K562 (cell line): ENCODE results near the gene PSMD8. TPM values are rescaled to one million over a fixed set of nuclear protein-coding genes. Genes with fewer than 3 reads are reported as not detected.

Experiments
- ARNT ChIP-seq, 2 experiments: fragments of 450-650 bp; IDR thresholded peaks; 2 replicates each; pipeline ENCODE4 v1.6.1; 2016; ENCODE audit warnings: mild to moderate bottlenecking in 1 of 2
- BHLHE40 ChIP-seq: IDR thresholded peaks from 2 replicates; pipeline ENCODE4 v1.6.1; 2011; ENCODE audit warnings: low read length, improper control_type of control experiment
- CBX2 ChIP-seq: fragments of 200-600 bp; sonication (generic); IDR thresholded peaks from one replicate; pipeline ENCODE4 v1.6.1; 2012; ENCODE audit warnings: mild to moderate bottlenecking, low read length, inconsistent platforms; ENCODE audit not compliant: insufficient read depth, poor library complexity, severe bottlenecking
- CREM ChIP-seq: IDR thresholded peaks from 2 replicates; pipeline ENCODE4 v1.6.1; 2014; ENCODE audit warnings: antibody characterized with exemption, low read depth
- DPF2 ChIP-seq: fragments of 450-650 bp; IDR thresholded peaks from 2 replicates; pipeline ENCODE4 v1.6.1; 2016
- EP300 ChIP-seq: IDR thresholded peaks from 2 replicates; pipeline ENCODE4 v1.6.1; 2012; ENCODE audit warnings: low read length, improper control_type of control experiment
- HBP1 ChIP-seq: fragments of 450-650 bp; formaldehyde crosslinking; IDR thresholded peaks from 2 replicates; pipeline ENCODE4 v1.4.0; 2022; ENCODE audit warnings: missing genetic modification characterization
- HNRNPLL ChIP-seq: fragments of 200-400 bp; formaldehyde crosslinking; IDR thresholded peaks from 2 replicates; pipeline ENCODE4 v1.6.1; 2017; ENCODE audit warnings: low read length, low read depth, mild to moderate bottlenecking; ENCODE audit not compliant: poor library complexity, severe bottlenecking
- MTF1 ChIP-seq: fragments of 250-450 bp; sonication (Bioruptor Pico); IDR thresholded peaks from 2 replicates; pipeline ENCODE4 v1.9.0; 2021; ENCODE audit warnings: moderate library complexity, mild to moderate bottlenecking, inconsistent platforms, borderline replicate concordance
- NFIC ChIP-seq: fragments of 450-650 bp; IDR thresholded peaks from 2 replicates; pipeline ENCODE4 v1.6.1; 2017; ENCODE audit warnings: mild to moderate bottlenecking, inconsistent platforms
- POLR2G ChIP-seq: fragments of 200-400 bp; formaldehyde crosslinking; IDR thresholded peaks from 2 replicates; pipeline ENCODE4 v1.6.1; 2017; ENCODE audit warnings: low read depth, mild to moderate bottlenecking, antibody characterized with exemption, low read length, moderate library complexity
- PTBP1 ChIP-seq: fragments of 200-400 bp; formaldehyde crosslinking; IDR thresholded peaks from 2 replicates; pipeline ENCODE4 v1.6.1; 2017; ENCODE audit warnings: low read depth, low read length
- PTRF ChIP-seq: fragments of 450-650 bp; IDR thresholded peaks from 2 replicates; pipeline ENCODE4 v1.6.1; 2016; ENCODE audit warnings: mild to moderate bottlenecking, missing genetic modification characterization, missing compliant biosample characterization
- RBM22 ChIP-seq: fragments of 200-400 bp; formaldehyde crosslinking; IDR thresholded peaks from 2 replicates; pipeline ENCODE4 v1.6.1; 2018; ENCODE audit warnings: low read length, low read depth; ENCODE audit not compliant: poor library complexity, severe bottlenecking
- RFX5 ChIP-seq: IDR thresholded peaks from 2 replicates; pipeline ENCODE4 v1.6.1; 2011; ENCODE audit warnings: low read depth, mild to moderate bottlenecking, improper control_type of control experiment, low read length
- RFX7 ChIP-seq: fragments of 250-450 bp; sonication (Bioruptor Pico); IDR thresholded peaks from 2 replicates; pipeline ENCODE4 v1.5.1; 2021; ENCODE audit warnings: mild to moderate bottlenecking
- SMARCB1 ChIP-seq: IDR thresholded peaks from 2 replicates; pipeline ENCODE4 v1.6.1; 2011; ENCODE audit warnings: improper control_type of control experiment, low read depth; ENCODE audit not compliant: insufficient read length
- SNAPC5 ChIP-seq: fragments of 250-450 bp; sonication (Bioruptor Pico); IDR thresholded peaks from 2 replicates; pipeline ENCODE4 v1.8.0; 2021; ENCODE audit warnings: moderate library complexity, mild to moderate bottlenecking, inconsistent platforms
- TAF15 ChIP-seq: fragments of 200-400 bp; formaldehyde crosslinking; IDR thresholded peaks from 2 replicates; pipeline ENCODE4 v1.6.1; 2017; ENCODE audit warnings: mild to moderate bottlenecking, low read depth, low read length, moderate library complexity
- TBL1XR1 ChIP-seq, 2 experiments: IDR thresholded peaks; 2 replicates each; pipeline ENCODE4 v1.6.1; 2012; ENCODE audit warnings: improper control_type of control experiment in 2 of 2, low read length in 2 of 2, mild to moderate bottlenecking in 1 of 2
- U2AF2 ChIP-seq: fragments of 200-400 bp; formaldehyde crosslinking; optimal IDR thresholded peaks from 2 replicates; pipeline ENCODE3; 2017; ENCODE audit warnings: low read depth, mild to moderate bottlenecking, low read length
- ZC3H4 ChIP-seq: sonication (generic); formaldehyde crosslinking; IDR thresholded peaks from 2 replicates; pipeline ENCODE4 v1.9.0; 2021; ENCODE audit warnings: missing genetic modification reagents, borderline replicate concordance
- ZKSCAN8 ChIP-seq: fragments of 200-800 bp; sonication (Bioruptor generic); IDR thresholded peaks from 2 replicates; pipeline ENCODE4 v1.6.1; 2016; ENCODE audit warnings: missing genetic modification characterization, missing compliant biosample characterization
- ZNF707 ChIP-seq: fragments of 250-450 bp; sonication (Bioruptor Pico); conservative IDR thresholded peaks from 2 replicates; pipeline ENCODE4 v1.8.0; 2022; ENCODE audit warnings: inconsistent platforms, mild to moderate bottlenecking, moderate library complexity
- polyA plus RNA-seq, 8 experiments: library from polyadenylated mRNA; depleted of rRNA in 4 of 8; stranded (reverse) in 5 of 8; unstranded in 3 of 8; fragments of >200 nt; fragmentation: Nextera tagmentation in 2 of 8; fragmentation: Illumina TruSeq in 1 of 8; extraction: Ambion mirVana in 2 of 8; extraction: Trizol in 1 of 8; gene quantifications; 2 replicates each; pipeline versions ENCODE4 v1.2.1 to v1.2.3, GENCODE V29; 2011 to 2014; ENCODE audit warnings: inconsistent platforms in 1 of 8, missing spikeins in 1 of 8
- total RNA-seq, 7 experiments: library from RNA; depleted of rRNA in 6 of 7; stranded (reverse); fragments of >200 nt in 6 of 7; fragmentation: Illumina TruSeq in 2 of 7; extraction: Trizol in 2 of 7; gene quantifications; 2 replicates each; pipeline versions ENCODE4 v1.2.1 to v1.2.3, GENCODE V29; 2011 to 2021; ENCODE audit warnings: low replicate concordance in 1 of 7
- TF ChIP-seq, protein P1 (sequence below): fragments of 250-450 bp; sonication (Bioruptor Pico); IDR thresholded peaks from 2 replicates; pipeline ENCODE4 v1.9.0; 2021; ENCODE audit warnings: mild to moderate bottlenecking, inconsistent platforms
- TF ChIP-seq, protein P2 (sequence below): fragments of 450-650 bp; IDR thresholded peaks from 2 replicates; pipeline ENCODE4 v1.6.1; 2016; ENCODE audit warnings: antibody characterized with exemption

Gene PSMD8
- total and polyA plus RNA-seq, 9 of the 15 experiments (the other 6 are each of a cell fraction or from before 2014, with no cell fraction given), result 130 to 583 (median 315) TPM

GRCh38 chr19:38433268-38433733 is 58.9 kb downstream of the PSMD8 start, which contains the start of gene RYR1 (continued):
- TF ChIP-seq, protein P1, sequence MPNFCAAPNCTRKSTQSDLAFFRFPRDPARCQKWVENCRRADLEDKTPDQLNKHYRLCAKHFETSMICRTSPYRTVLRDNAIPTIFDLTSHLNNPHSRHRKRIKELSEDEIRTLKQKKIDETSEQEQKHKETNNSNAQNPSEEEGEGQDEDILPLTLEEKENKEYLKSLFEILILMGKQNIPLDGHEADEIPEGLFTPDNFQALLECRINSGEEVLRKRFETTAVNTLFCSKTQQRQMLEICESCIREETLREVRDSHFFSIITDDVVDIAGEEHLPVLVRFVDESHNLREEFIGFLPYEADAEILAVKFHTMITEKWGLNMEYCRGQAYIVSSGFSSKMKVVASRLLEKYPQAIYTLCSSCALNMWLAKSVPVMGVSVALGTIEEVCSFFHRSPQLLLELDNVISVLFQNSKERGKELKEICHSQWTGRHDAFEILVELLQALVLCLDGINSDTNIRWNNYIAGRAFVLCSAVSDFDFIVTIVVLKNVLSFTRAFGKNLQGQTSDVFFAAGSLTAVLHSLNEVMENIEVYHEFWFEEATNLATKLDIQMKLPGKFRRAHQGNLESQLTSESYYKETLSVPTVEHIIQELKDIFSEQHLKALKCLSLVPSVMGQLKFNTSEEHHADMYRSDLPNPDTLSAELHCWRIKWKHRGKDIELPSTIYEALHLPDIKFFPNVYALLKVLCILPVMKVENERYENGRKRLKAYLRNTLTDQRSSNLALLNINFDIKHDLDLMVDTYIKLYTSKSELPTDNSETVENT (CRISPR knock-in tag), result no peak
- TF ChIP-seq ARNT (IDR thresholded peaks at IDR 0.05), result 0 out of 4 replicates have a peak, but pooled peaks of 1 of the 2 experiments have one; percentile 46
- TF ChIP-seq TAF15, result no peak
- TF ChIP-seq PTRF (tag), result no peak
- no peak for TF ChIP-seq ZC3H4 (CRISPR knock-in tag)
- no peak for TF ChIP-seq RFX7 (CRISPR knock-in tag)
- TF ChIP-seq BHLHE40, result 0 out of 2 replicates have a peak, but pooled peaks have one; percentile 7
- TF ChIP-seq CBX2, result no peak
- TF ChIP-seq, protein P2, sequence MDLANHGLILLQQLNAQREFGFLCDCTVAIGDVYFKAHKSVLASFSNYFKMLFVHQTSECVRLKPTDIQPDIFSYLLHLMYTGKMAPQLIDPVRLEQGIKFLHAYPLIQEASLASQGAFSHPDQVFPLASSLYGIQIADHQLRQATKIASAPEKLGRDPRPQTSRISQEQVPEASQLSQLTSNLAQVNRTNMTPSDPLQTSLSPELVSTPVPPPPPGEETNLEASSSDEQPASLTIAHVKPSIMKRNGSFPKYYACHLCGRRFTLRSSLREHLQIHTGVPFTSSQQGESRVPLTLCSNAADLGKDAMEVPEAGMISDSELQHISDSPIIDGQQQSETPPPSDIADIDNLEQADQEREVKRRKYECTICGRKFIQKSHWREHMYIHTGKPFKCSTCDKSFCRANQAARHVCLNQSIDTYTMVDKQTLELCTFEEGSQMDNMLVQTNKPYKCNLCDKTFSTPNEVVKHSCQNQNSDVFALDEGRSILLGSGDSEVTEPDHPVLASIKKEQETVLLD, result no peak
- TF ChIP-seq HBP1 (CRISPR knock-in tag), result no peak
- TF ChIP-seq MTF1 (CRISPR knock-in tag), result no peak
- TF ChIP-seq PTBP1, result peak; percentile 83; the same call in 1 of the 2 replicates
- no peak for TF ChIP-seq EP300
- TF ChIP-seq POLR2G, result peak; percentile 60
- TF ChIP-seq NFIC, result peak; percentile 33; the same call in 1 of the 2 replicates
- TF ChIP-seq CREM, result peak; percentile 39
- no peak for TF ChIP-seq TBL1XR1 (IDR thresholded peaks at IDR 0.05; ENCODE audit: low read length in 2 of 2)
- TF ChIP-seq SMARCB1, result no peak
- no peak for TF ChIP-seq ZKSCAN8 (CRISPR knock-in tag)
- TF ChIP-seq ZNF707, result no peak
- TF ChIP-seq SNAPC5 (CRISPR knock-in tag), result no peak
- TF ChIP-seq HNRNPLL, result peak; percentile 67
- peak; percentile 44 for TF ChIP-seq DPF2
- TF ChIP-seq RFX5, result no peak
- no peak for TF ChIP-seq RBM22
- TF ChIP-seq U2AF2, result no peak
